IMR-90 (cell line): ENCODE results near the gene HSH2D. TPM values are rescaled to one million over a fixed set of nuclear protein-coding genes. Genes with fewer than 3 reads are reported as not detected.

Experiments
- ATAC-seq: fragments of 200-7000 bp; cut with Tn5 transposase; 2 replicates; pipeline ENCODE4 v1.9.1; 2020; ENCODE audit warnings: low read depth, mild to moderate bottlenecking, moderate library complexity
- BruUV-seq: library from RNA; stranded (reverse); fragments of 400-500 nt; replicated peaks from 2 replicates; lab custom pipeline; 2021; lab: Mats Ljungman, UMichigan
- CTCF ChIA-PET: fragments of 300-600 bp; formaldehyde crosslinking; extraction: SDS; loops from one replicate; lab custom pipeline; 2021; ENCODE audit warnings: antibody characterized with exemption; lab: Yijun Ruan, JAX
- POLR2A ChIA-PET: fragments of 300-600 bp; sonication (Branson Sonifier 250); formaldehyde crosslinking; loops from one replicate; lab custom pipeline; 2022; ENCODE audit warnings: antibody characterized with exemption; ENCODE audit not compliant: unreplicated experiment; lab: Charles Lee
- DNase-seq: peaks from one replicate; pipeline ENCODE4 v3.0.0; 2013
- H2AFZ ChIP-seq: replicated peaks from 2 replicates; pipeline ENCODE3; 2013; ENCODE audit warnings: low read length, mild to moderate bottlenecking; ENCODE audit not compliant: poor library complexity
- H2AK5ac ChIP-seq: 2 replicates; pipeline ENCODE4 v1.6.1; 2013; ENCODE audit warnings: low read depth, low read length, inconsistent platforms
- H2AK9ac ChIP-seq: replicated peaks from 2 replicates; pipeline ENCODE3; 2013; ENCODE audit warnings: mild to moderate bottlenecking, low read depth, low read length, moderate library complexity; ENCODE audit not compliant: poor library complexity
- H2BK120ac ChIP-seq: 2 replicates; pipeline ENCODE4 v1.6.1; 2013; ENCODE audit warnings: low read depth, low read length, inconsistent platforms
- H2BK15ac ChIP-seq: 3 replicates; pipeline ENCODE4 v1.6.1; 2013; ENCODE audit warnings: low read depth, low read length, inconsistent platforms
- H2BK20ac ChIP-seq: 2 replicates; pipeline ENCODE4 v1.6.1; 2013; ENCODE audit warnings: low read depth, mild to moderate bottlenecking, inconsistent platforms, low read length, moderate library complexity
- H2BK5ac ChIP-seq: 2 replicates; pipeline ENCODE4 v1.6.1; 2013; ENCODE audit warnings: mild to moderate bottlenecking, low read depth, low read length, inconsistent platforms; ENCODE audit not compliant: poor library complexity, severe bottlenecking
- H3K14ac ChIP-seq: replicated peaks from 2 replicates; pipeline ENCODE4 v1.6.1; 2013; ENCODE audit warnings: low read depth, low read length, inconsistent platforms
- H3K18ac ChIP-seq: 2 replicates; pipeline ENCODE4 v1.6.1; 2013; ENCODE audit warnings: low read depth, low read length, control low read depth
- H3K23ac ChIP-seq: 2 replicates; pipeline ENCODE4 v1.6.1; 2013; ENCODE audit warnings: low read depth, low read length, inconsistent platforms
- H3K27ac ChIP-seq: 2 replicates; pipeline ENCODE4 v1.5.1; 2013; ENCODE audit warnings: mild to moderate bottlenecking, control low read depth, low read length; ENCODE audit not compliant: insufficient read depth
- H3K27me3 ChIP-seq: 2 replicates; pipeline ENCODE4 v1.6.1; 2013; ENCODE audit warnings: low read length; ENCODE audit not compliant: control insufficient read depth, insufficient read depth
- H3K36me3 ChIP-seq: 2 replicates; pipeline ENCODE4 v1.6.1; 2013; ENCODE audit warnings: low read length, mixed read lengths; ENCODE audit not compliant: control insufficient read depth, insufficient read depth
- H3K4ac ChIP-seq: 2 replicates; pipeline ENCODE4 v1.6.1; 2013; ENCODE audit warnings: low read depth, low read length, inconsistent platforms
- H3K4me1 ChIP-seq: 2 replicates; pipeline ENCODE4 v1.6.1; 2013; ENCODE audit warnings: low read length, mixed read lengths; ENCODE audit not compliant: control insufficient read depth, insufficient read depth
- H3K4me2 ChIP-seq: 2 replicates; pipeline ENCODE4 v1.6.1; 2013; ENCODE audit warnings: low read depth, mild to moderate bottlenecking, control low read depth, low read length, moderate library complexity
- H3K4me3 ChIP-seq: 2 replicates; pipeline ENCODE4 v1.5.1; 2013; ENCODE audit warnings: low read depth, mild to moderate bottlenecking, control low read depth, low read length, moderate library complexity; ENCODE audit not compliant: insufficient read depth
- H3K56ac ChIP-seq: 2 replicates; pipeline ENCODE4 v1.6.1; 2013; ENCODE audit warnings: low read length, inconsistent platforms; ENCODE audit not compliant: insufficient read depth; ENCODE audit errors: extremely low read depth
- H3K79me1 ChIP-seq, 2 experiments: 2 replicates each; pipeline ENCODE4 v1.6.1; 2013; ENCODE audit warnings: low read length in 2 of 2, inconsistent platforms in 1 of 2, low read depth in 1 of 2
- H3K9ac ChIP-seq: 2 replicates; pipeline ENCODE4 v1.6.1; 2013; ENCODE audit warnings: low read depth, low read length, control low read depth
- H3K9me1 ChIP-seq: 2 replicates; pipeline ENCODE4 v1.6.1; 2013; ENCODE audit warnings: low read length, inconsistent platforms; ENCODE audit not compliant: insufficient read depth
- H3K9me3 ChIP-seq: 2 replicates; pipeline ENCODE4 v1.6.1; 2013; ENCODE audit warnings: low read length; ENCODE audit not compliant: control insufficient read depth, insufficient read depth
- H4K20me1 ChIP-seq: 2 replicates; pipeline ENCODE4 v1.6.1; 2013; ENCODE audit warnings: low read length, inconsistent platforms; ENCODE audit not compliant: insufficient read depth
- H4K5ac ChIP-seq: 2 replicates; pipeline ENCODE4 v1.6.1; 2013; ENCODE audit warnings: mild to moderate bottlenecking, low read depth, low read length, control low read depth
- H4K8ac ChIP-seq, 2 experiments: 2 replicates each; pipeline ENCODE4 v1.6.1; 2013; ENCODE audit warnings: low read depth in 2 of 2, low read length in 2 of 2, control low read depth in 1 of 2, inconsistent platforms in 1 of 2
- H4K91ac ChIP-seq: 2 replicates; pipeline ENCODE4 v1.6.1; 2013; ENCODE audit warnings: low read depth, low read length, inconsistent platforms; ENCODE audit not compliant: insufficient read depth
- BHLHE40 ChIP-seq: fragments of 150-350 bp; IDR thresholded peaks from 2 replicates; pipeline ENCODE4 v1.6.1; 2016; ENCODE audit warnings: mild to moderate bottlenecking, low read depth, low read length
- FOS ChIP-seq: fragments of 150-350 bp; IDR thresholded peaks from 2 replicates; pipeline ENCODE4 v1.6.1; 2016; ENCODE audit warnings: low read depth, low read length
- MAFK ChIP-seq: IDR thresholded peaks from 2 replicates; pipeline ENCODE4 v1.6.1; 2012; ENCODE audit warnings: low read depth, low read length, improper control_type of control experiment
- MAZ ChIP-seq: IDR thresholded peaks from 2 replicates; pipeline ENCODE4 v1.6.1; 2012; ENCODE audit warnings: low read depth, mild to moderate bottlenecking, low read length, improper control_type of control experiment, moderate library complexity, borderline replicate concordance
- NFE2L2 ChIP-seq: fragments of 150-350 bp; IDR thresholded peaks from 2 replicates; pipeline ENCODE4 v1.6.1; 2016; ENCODE audit warnings: low read depth, mild to moderate bottlenecking, low read length
- RCOR1 ChIP-seq: IDR thresholded peaks from 2 replicates; pipeline ENCODE4 v1.6.1; 2012; ENCODE audit warnings: mild to moderate bottlenecking, low read length, improper control_type of control experiment; ENCODE audit not compliant: insufficient replicate concordance
- WGBS, 2 experiments: methylation state at CpG; one replicate each; pipeline versions ENCODE4 v1.1.5 to v1.1.7; 2013; ENCODE audit warnings: missing lambda C conversion rate in 2 of 2; ENCODE audit not compliant: insufficient read length in 1 of 2; ENCODE audit errors: extremely low coverage in 2 of 2; 5-methylcytosine and 5-hydroxymethylcytosine counted together
- dilution Hi-C: fragments of 300-500 bp; cut with HindIII; formaldehyde crosslinking; loops from one replicate; pipeline ENCODE4 v1.14.3; 2018; ENCODE audit warnings: low sequenced_read_pairs; ENCODE audit not compliant: unreplicated experiment
- in situ Hi-C: fragments of 300-500 bp; cut with MboI; formaldehyde crosslinking; loops from 3 replicates; pipeline ENCODE4 v1.14.3; 2019; ENCODE audit warnings: low sequenced_read_pairs, inconsistent platforms, mixed read lengths
- intact Hi-C: fragments of 100-400 bp; cut with micrococcal nuclease; formaldehyde crosslinking; loops from 2 replicates; pipeline ENCODE4 v1.10.0; 2022
- polyA plus RNA-seq, 3 experiments: library from polyadenylated mRNA; depleted of rRNA; stranded (reverse); fragments of >200 nt; gene quantifications; 2 replicates each; pipeline ENCODE4 v1.2.3, GENCODE V29; 2012; ENCODE audit warnings: low replicate concordance in 1 of 3
- total RNA-seq: library from RNA; depleted of rRNA; stranded (reverse); fragments of >200 nt; gene quantifications from 2 replicates; pipeline ENCODE4 v1.2.3, GENCODE V29; 2012

Gene HSH2D
- total and polyA plus RNA-seq, 2 of the 4 experiments (the other 2 are of a cell fraction): not detected

GRCh38 chr19:16160943-16161560, 17.6 kb downstream of the HSH2D start:
- CTCF ChIA-PET: no interaction called here
- H3K27me3 ChIP-seq: no peaks in the 10 kb centered on the region

More at GRCh38 chr19:16160943-16161560, 17.6 kb downstream of the HSH2D start:
- TF ChIP-seq MAFK (peak; percentile 32; the same call in 1 of the 2 replicates), MAZ (0 out of 2 replicates have a peak, but pooled peaks have one; percentile 21), RCOR1 (peak; percentile 82), BHLHE40 (peak; percentile 64; the same call in 1 of the 2 replicates), FOS (peak; percentile 71), NFE2L2 (no peak)
- H3K18ac ChIP-seq: peak overlapping the region; percentile 31; the same call in 1 of the 2 replicates
- H2BK120ac ChIP-seq: peak overlapping the region; percentile 93
- POLR2A ChIA-PET: no interaction called here
- peak overlapping the region; percentile 90 for H3K4ac ChIP-seq
- DNase-seq (peak; percentile 87), ATAC-seq (peak; percentile 86)
- H3K9ac ChIP-seq: peak overlapping the region; percentile 5; the same call in 1 of the 2 replicates
- H4K8ac ChIP-seq: peak overlapping the region; percentile 51 to 94; a peak in 3 of 4 replicates
- peak overlapping the region; percentile 94 for H2AK9ac ChIP-seq
- no TSS peak for BruUV-seq
- peak overlapping the region; percentile 11; the same call in 1 of the 2 replicates for H3K23ac ChIP-seq
- peak overlapping the region; percentile 79 for H4K91ac ChIP-seq
- H2AK5ac ChIP-seq: peak overlapping the region; percentile 97
- H4K20me1 ChIP-seq: no peaks in the 10 kb centered on the region
- in situ Hi-C loops: no loop called here
- WGBS, 2 experiments: no CpG with 5 or more reads among the region's 14 CpGs
- H3K27ac ChIP-seq: peak overlapping the region; percentile 54
- H3K4me3 ChIP-seq: no peak overlapping the region
- peak overlapping the region; percentile 89 for H2AFZ ChIP-seq
- H3K79me1 ChIP-seq: no peaks in the 10 kb centered on the region
- H2BK20ac ChIP-seq: peak overlapping the region; percentile 93
- no peaks in the 10 kb centered on the region for H3K9me3 ChIP-seq
- peak overlapping the region; percentile 51; the same call in 2 of the 3 replicates for H2BK15ac ChIP-seq
- 0 out of 2 replicates have a peak overlapping the region, but pooled peaks have one; percentile 12 for H3K56ac ChIP-seq
- H3K9me1 ChIP-seq: peaks cover 8% of the 10 kb centered on the region
- H3K4me2 ChIP-seq: peak overlapping the region; percentile 50
- H2BK5ac ChIP-seq: peak overlapping the region; percentile 84
- dilution Hi-C loops: no loop called here
- H3K14ac ChIP-seq: peak overlapping the region; percentile 35; the same call in 1 of the 2 replicates
- no peak overlapping the region for H4K5ac ChIP-seq
- no peaks in the 10 kb centered on the region for H3K36me3 ChIP-seq
- H3K4me1 ChIP-seq: peaks cover 8% of the 10 kb centered on the region
- intact Hi-C loops: no loop called here
